A673 (cell line): ENCODE data around the gene TAPBP. TPM values are rescaled to one million over a fixed set of nuclear protein-coding genes. Genes with fewer than 3 reads are reported as not detected.

Experiments
- BruUV-seq: library from RNA; stranded (reverse); fragments of 400-500 nt; replicated peaks from 2 replicates; lab custom pipeline; 2021; lab: Mats Ljungman, UMichigan
- CTCF ChIA-PET: fragments of 300-600 bp; sonication (Branson Sonifier 250); formaldehyde crosslinking; loops from one replicate; lab custom pipeline; 2022; ENCODE audit warnings: antibody characterized with exemption; lab: Charles Lee
- POLR2A ChIA-PET: fragments of 300-600 bp; sonication (Branson Sonifier 250); formaldehyde crosslinking; loops from one replicate; lab custom pipeline; 2022; ENCODE audit warnings: antibody characterized with exemption; ENCODE audit not compliant: low non-redundant PET; lab: Charles Lee
- DNase-seq: peaks from one replicate; pipeline ENCODE4 v3.0.0-alpha.2; 2015; ENCODE audit warnings: low spot score
- H3K27ac ChIP-seq: fragments of 200-600 bp; sonication (generic); 2 replicates; pipeline ENCODE4 v1.5.1; 2016; ENCODE audit warnings: mixed run types, low read depth, mild to moderate bottlenecking, mixed read lengths, antibody characterized with exemption, low read length; ENCODE audit not compliant: poor library complexity, severe bottlenecking
- H3K27me3 ChIP-seq: fragments of 200-600 bp; sonication (generic); replicated peaks from 2 replicates; pipeline ENCODE4 v1.6.1; 2017; ENCODE audit warnings: mixed run types, low read depth, mild to moderate bottlenecking, mixed read lengths, antibody characterized with exemption, low read length; ENCODE audit not compliant: insufficient read depth, poor library complexity
- H3K36me3 ChIP-seq: fragments of 200-600 bp; sonication (generic); 2 replicates; pipeline ENCODE4 v1.6.1; 2016; ENCODE audit warnings: mixed run types, mild to moderate bottlenecking, mixed read lengths, antibody characterized with exemption, low read length; ENCODE audit not compliant: insufficient read depth, poor library complexity, severe bottlenecking
- H3K4me1 ChIP-seq: fragments of 200-600 bp; sonication (generic); 2 replicates; pipeline ENCODE4 v1.6.1; 2017; ENCODE audit warnings: mixed run types, mild to moderate bottlenecking, mixed read lengths, antibody characterized with exemption, low read length; ENCODE audit not compliant: insufficient read depth, poor library complexity, severe bottlenecking
- H3K4me3 ChIP-seq: fragments of 200-600 bp; sonication (generic); 2 replicates; pipeline ENCODE4 v1.5.1; 2016; ENCODE audit warnings: low read depth, mixed run types, mild to moderate bottlenecking, mixed read lengths, low read length; ENCODE audit not compliant: poor library complexity, severe bottlenecking
- H3K9me3 ChIP-seq: fragments of 200-600 bp; sonication (generic); 2 replicates; pipeline ENCODE4 v1.6.1; 2016; ENCODE audit warnings: mixed run types, low read depth, mild to moderate bottlenecking, mixed read lengths, antibody characterized with exemption, low read length; ENCODE audit not compliant: poor library complexity, severe bottlenecking
- EZH2 ChIP-seq: fragments of 200-600 bp; sonication (generic); IDR thresholded peaks from 2 replicates; pipeline ENCODE4 v1.6.1; 2017; ENCODE audit warnings: borderline replicate concordance, low read depth, mild to moderate bottlenecking, mixed read lengths, antibody characterized with exemption, low read length; ENCODE audit not compliant: poor library complexity, severe bottlenecking
- intact Hi-C: fragments of 100-400 bp; cut with micrococcal nuclease; formaldehyde crosslinking; loops from one replicate; pipeline ENCODE4 v1.10.0; 2022; ENCODE audit not compliant: unreplicated experiment
- total RNA-seq: library from RNA; stranded (reverse); gene quantifications from 2 replicates; pipeline ENCODE4 v1.2.3, GENCODE V29; 2021
- TF ChIP-seq, protein P1 (sequence below): fragments of 300-800, 200-600 bp; sonication (generic); conservative IDR thresholded peaks from 2 replicates; pipeline ENCODE4 v1.5.1; 2017; ENCODE audit warnings: low read depth, mild to moderate bottlenecking, antibody characterized with exemption, low read length, moderate library complexity, mixed read lengths

TAPBP gene
- total RNA-seq, 1 experiment from 2014 or later = 87.8 TPM

DNA sequence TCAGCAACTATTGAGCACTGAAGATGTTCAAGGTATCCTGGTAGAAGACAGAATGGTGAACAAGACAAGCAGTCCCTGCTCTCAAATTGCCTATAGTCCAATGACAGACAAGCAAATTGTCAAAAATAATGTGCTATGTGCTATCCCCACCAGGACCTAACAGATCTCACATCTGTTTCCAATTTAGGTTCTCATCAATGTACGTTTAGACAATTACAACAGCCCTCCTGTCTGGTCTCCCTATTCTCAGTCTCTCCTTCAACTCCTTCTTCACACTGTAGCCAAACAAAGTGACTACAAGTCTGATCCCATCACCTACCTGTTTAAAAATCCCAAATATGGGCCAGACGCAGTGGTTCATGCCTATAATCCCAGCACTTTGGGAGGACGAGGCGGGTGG is 7.5 kb downstream of the TAPBP start:
- Histone ChIP-seq H3K27me3 (no peaks in the 10 kb centered on the region), H3K4me3 (no peak overlapping the region), H3K36me3 (peaks cover 24% of the 10 kb centered on the region), H3K27ac (no peak overlapping the region), H3K9me3 (no peaks in the 10 kb centered on the region), H3K4me1 (peaks cover 4% of the 10 kb centered on the region)
- POLR2A ChIA-PET = no interaction called here
- intact Hi-C loops = no loop called here
- no peak for DNase-seq
- BruUV-seq = no TSS peak
- CTCF ChIA-PET = no interaction called here
- no peak for TF ChIP-seq EZH2
- TF ChIP-seq, protein P1, sequence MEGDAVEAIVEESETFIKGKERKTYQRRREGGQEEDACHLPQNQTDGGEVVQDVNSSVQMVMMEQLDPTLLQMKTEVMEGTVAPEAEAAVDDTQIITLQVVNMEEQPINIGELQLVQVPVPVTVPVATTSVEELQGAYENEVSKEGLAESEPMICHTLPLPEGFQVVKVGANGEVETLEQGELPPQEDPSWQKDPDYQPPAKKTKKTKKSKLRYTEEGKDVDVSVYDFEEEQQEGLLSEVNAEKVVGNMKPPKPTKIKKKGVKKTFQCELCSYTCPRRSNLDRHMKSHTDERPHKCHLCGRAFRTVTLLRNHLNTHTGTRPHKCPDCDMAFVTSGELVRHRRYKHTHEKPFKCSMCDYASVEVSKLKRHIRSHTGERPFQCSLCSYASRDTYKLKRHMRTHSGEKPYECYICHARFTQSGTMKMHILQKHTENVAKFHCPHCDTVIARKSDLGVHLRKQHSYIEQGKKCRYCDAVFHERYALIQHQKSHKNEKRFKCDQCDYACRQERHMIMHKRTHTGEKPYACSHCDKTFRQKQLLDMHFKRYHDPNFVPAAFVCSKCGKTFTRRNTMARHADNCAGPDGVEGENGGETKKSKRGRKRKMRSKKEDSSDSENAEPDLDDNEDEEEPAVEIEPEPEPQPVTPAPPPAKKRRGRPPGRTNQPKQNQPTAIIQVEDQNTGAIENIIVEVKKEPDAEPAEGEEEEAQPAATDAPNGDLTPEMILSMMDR = no peak

DNA sequence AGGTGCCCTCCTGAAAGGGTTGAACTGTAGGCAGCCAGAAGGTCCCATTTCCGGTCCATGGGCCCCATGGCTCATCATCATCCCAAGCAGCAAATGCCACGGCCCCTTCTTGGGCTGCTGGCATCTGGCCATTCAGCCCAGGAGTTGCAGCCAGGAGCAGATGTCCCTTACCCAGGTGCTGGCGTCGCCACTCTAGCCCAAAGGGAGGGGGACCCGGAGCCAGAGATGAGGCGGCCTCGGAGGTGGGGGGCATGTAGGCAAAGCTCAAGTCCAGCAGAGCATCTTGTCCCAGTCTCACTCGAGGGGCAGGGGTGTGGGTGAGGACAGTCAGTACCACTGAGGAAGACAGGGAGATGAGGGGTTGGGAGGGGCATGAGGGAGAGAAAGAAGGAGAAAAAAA is 8.8 kb downstream of the TAPBP start:
- intact Hi-C loops = no loop called here

DNA sequence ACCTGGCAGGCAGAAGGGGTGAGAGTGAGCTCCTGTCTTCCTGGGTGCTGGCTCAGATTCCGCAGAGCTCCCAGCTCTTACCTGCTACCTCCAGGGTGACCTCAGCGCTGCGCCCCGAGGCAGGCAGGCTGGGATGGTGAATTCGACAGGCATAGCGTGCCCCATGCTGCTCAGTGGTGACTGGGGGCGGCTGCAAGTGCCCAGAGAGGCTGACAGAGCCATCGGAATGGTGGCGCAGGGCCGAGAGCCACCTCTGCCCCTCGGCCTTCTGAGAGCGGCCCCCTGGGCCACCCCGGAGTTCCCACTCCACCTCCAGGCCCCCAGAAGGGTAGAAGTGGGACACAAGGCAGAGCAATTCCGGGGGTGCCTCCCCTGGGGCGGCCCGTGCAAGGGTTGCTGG is 9.7 kb downstream of the TAPBP start:
- no peak overlapping the region for H3K4me3 ChIP-seq
- ChIA-PET CTCF (interaction anchor here (0.5 kb wide), 1 partner anchor 34 kb away, joined by 4 read pairs; no protein-coding TSS in a partner anchor), POLR2A (no interaction called here)
- peaks cover 4% of the 10 kb centered on the region for H3K4me1 ChIP-seq
- H3K27ac ChIP-seq = no peak overlapping the region
- intact Hi-C loops = no loop called here
- peaks cover 14% of the 10 kb centered on the region for H3K36me3 ChIP-seq
- TF ChIP-seq, protein P1 = no peak
- no peak for TF ChIP-seq EZH2
- BruUV-seq = no TSS peak
- no peak for DNase-seq
- no peaks in the 10 kb centered on the region for H3K27me3 ChIP-seq
- H3K9me3 ChIP-seq = no peaks in the 10 kb centered on the region

More for the DNA sequence above, 8.8 kb downstream of the TAPBP start:
- no peak for TF ChIP-seq EZH2
- TF ChIP-seq, protein P1 = no peak
- Histone ChIP-seq H3K27me3 (no peaks in the 10 kb centered on the region), H3K27ac (no peak overlapping the region), H3K4me3 (no peak overlapping the region), H3K36me3 (peaks cover 15% of the 10 kb centered on the region), H3K4me1 (peaks cover 4% of the 10 kb centered on the region), H3K9me3 (no peaks in the 10 kb centered on the region)
- DNase-seq = no peak
- ChIA-PET CTCF (no interaction called here), POLR2A (no interaction called here)
- no TSS peak for BruUV-seq
